K562 (cell line): Measurements from ENCODE around the gene SLC25A18. TPM values are rescaled to one million over a fixed set of nuclear protein-coding genes. Genes with fewer than 3 reads are reported as not detected.
A peak's percentile ranks its signal among the peaks of the same experiment; 100 is the strongest.

ENCODE experiments used
- BRF1 ChIP-seq: IDR thresholded peaks from 3 replicates; pipeline ENCODE4 v1.6.1; 2011; ENCODE audit warnings: borderline replicate concordance, mild to moderate bottlenecking; ENCODE audit not compliant: insufficient read length; ENCODE audit errors: extremely low read depth
- CUX1 ChIP-seq: fragments of 200-800 bp; sonication (Bioruptor generic); IDR thresholded peaks from 2 replicates; pipeline ENCODE4 v1.6.1; 2016; ENCODE audit warnings: missing genetic modification characterization, missing compliant biosample characterization
- CXXC5 ChIP-seq: fragments of 250-450 bp; sonication (Bioruptor Pico); IDR thresholded peaks from 2 replicates; pipeline ENCODE4 v1.8.0; 2022; ENCODE audit warnings: inconsistent platforms, mild to moderate bottlenecking, moderate library complexity
- DEAF1 ChIP-seq: fragments of 450-650 bp; formaldehyde crosslinking; IDR thresholded peaks from 2 replicates; pipeline ENCODE4 v1.4.0; 2020; ENCODE audit warnings: mild to moderate bottlenecking, moderate library complexity
- KHSRP ChIP-seq: fragments of 450-650 bp; IDR thresholded peaks from 2 replicates; pipeline ENCODE4 v1.6.1; 2017
- POLR2B ChIP-seq: fragments of 450-650 bp; IDR thresholded peaks from 2 replicates; pipeline ENCODE4 v1.6.1; 2018; ENCODE audit warnings: low read depth; ENCODE audit not compliant: partially characterized antibody
- PRDM10 ChIP-seq: fragments of 450-650 bp; IDR thresholded peaks from 2 replicates; pipeline ENCODE4 v1.6.1; 2018; ENCODE audit not compliant: partially characterized antibody
- STAT5A ChIP-seq: IDR thresholded peaks from 2 replicates; pipeline ENCODE4 v1.6.1; 2012; ENCODE audit warnings: low read length, inconsistent platforms, borderline replicate concordance
- TCF15 ChIP-seq: fragments of 250-450 bp; sonication (Bioruptor Pico); IDR thresholded peaks from 2 replicates; pipeline ENCODE4 v1.8.0; 2022; ENCODE audit warnings: moderate library complexity, mild to moderate bottlenecking, inconsistent platforms
- ZNF24 ChIP-seq: fragments of 450-650 bp; IDR thresholded peaks from 2 replicates; pipeline ENCODE4 v1.6.1; 2016
- polyA plus RNA-seq, 8 experiments: library from polyadenylated mRNA; depleted of rRNA in 4 of 8; stranded (reverse) in 5 of 8; unstranded in 3 of 8; fragments of >200 nt; fragmentation: Nextera tagmentation in 2 of 8; fragmentation: Illumina TruSeq in 1 of 8; extraction: Ambion mirVana in 2 of 8; extraction: Trizol in 1 of 8; gene quantifications; 2 replicates each; pipeline versions ENCODE4 v1.2.1 to v1.2.3, GENCODE V29; 2011 to 2014; ENCODE audit warnings: inconsistent platforms in 1 of 8, missing spikeins in 1 of 8
- total RNA-seq, 7 experiments: library from RNA; depleted of rRNA in 6 of 7; stranded (reverse); fragments of >200 nt in 6 of 7; fragmentation: Illumina TruSeq in 2 of 7; extraction: Trizol in 2 of 7; gene quantifications; 2 replicates each; pipeline versions ENCODE4 v1.2.1 to v1.2.3, GENCODE V29; 2011 to 2021; ENCODE audit warnings: low replicate concordance in 1 of 7
- TF ChIP-seq, protein P1 (sequence below): sonication (generic); formaldehyde crosslinking; IDR thresholded peaks from 2 replicates; pipeline ENCODE4 v1.9.0; 2022; ENCODE audit warnings: mild to moderate bottlenecking, missing genetic modification reagents
- TF ChIP-seq, protein P2 (sequence below), 2 experiments: fragments of 250-450 bp in 1 of 2; fragments of 450-650 bp in 1 of 2; sonication (Bioruptor Pico) in 1 of 2; IDR thresholded peaks; 2 replicates each; pipeline versions ENCODE4 v1.6.1 to v1.8.0; 2016 to 2021; ENCODE audit warnings: mild to moderate bottlenecking in 2 of 2, moderate library complexity in 2 of 2, missing compliant biosample characterization in 1 of 2, missing genetic modification characterization in 1 of 2

SLC25A18 gene
- total and polyA plus RNA-seq, 9 of the 15 experiments (the other 6 are each of a cell fraction or from before 2014, with no cell fraction given), result 0.04 TPM; not detected in 8

DNA sequence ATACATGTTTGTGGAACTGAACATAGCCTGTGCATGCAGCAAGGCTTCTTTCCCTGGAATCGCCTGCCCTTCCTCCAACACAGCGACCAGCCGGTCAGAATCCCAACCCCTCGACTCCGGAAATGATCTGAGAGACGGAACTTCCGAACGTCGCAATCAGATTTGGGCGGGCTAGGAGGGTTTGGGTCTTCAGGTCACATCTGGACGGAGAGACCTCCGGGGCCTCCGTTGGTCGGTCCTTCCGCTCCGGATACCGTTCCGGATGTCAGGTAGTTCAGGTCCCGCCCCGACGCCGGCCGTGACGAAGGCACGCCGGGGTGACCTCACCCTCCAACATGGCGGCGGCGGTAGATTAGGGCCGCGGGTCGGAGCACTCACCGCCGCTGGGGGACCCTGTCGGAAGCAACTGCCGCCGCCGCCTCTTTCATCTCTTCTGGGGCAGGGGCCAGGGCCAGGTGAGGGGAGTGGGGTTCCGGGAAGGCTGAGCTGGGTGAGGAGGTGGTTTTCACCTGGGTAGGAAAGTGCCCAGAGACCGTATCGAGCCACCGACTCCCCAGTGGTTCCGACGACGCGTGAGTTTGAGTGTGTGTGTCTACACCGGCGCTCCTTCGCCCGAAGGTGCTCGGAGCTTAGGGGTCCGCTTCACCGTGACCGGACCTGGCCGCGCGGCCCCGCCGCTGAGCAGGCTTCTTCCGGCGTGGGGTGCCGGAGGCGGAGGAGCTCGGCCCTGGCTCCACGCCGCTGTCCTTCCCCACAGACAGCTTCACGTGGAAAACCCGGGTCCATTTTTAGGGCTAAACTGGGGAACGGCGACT is 75.3 kb downstream of the SLC25A18 start, which contains the start of gene BCL2L13 (continued):
- TF ChIP-seq PRDM10 (peak; percentile 64), KHSRP (no peak), CXXC5 (peak; percentile 88), POLR2B (peak; percentile 98), ZNF24 (no peak; the same call in 1 of the 2 replicates), STAT5A (no peak), DEAF1 (CRISPR knock-in tag) (no peak), CUX1 (CRISPR knock-in tag) (no peak), BRF1 (no peak), TCF15 (no peak)
- TF ChIP-seq, protein P1, sequence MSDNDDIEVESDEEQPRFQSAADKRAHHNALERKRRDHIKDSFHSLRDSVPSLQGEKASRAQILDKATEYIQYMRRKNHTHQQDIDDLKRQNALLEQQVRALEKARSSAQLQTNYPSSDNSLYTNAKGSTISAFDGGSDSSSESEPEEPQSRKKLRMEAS, result peak; percentile 54
- TF ChIP-seq, protein P2, sequence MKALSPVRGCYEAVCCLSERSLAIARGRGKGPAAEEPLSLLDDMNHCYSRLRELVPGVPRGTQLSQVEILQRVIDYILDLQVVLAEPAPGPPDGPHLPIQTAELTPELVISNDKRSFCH (CRISPR knock-in tag; IDR thresholded peaks at IDR 0.05), result no peak
- TF ChIP-seq, protein P2 (tag; IDR thresholded peaks at IDR 0.05), result 0 out of 2 replicates have a peak, but pooled peaks have one; percentile 33
